H1 (cell line): Measurements from ENCODE around the gene TNS3. TPM values are rescaled to one million over a fixed set of nuclear protein-coding genes. Genes with fewer than 3 reads are reported as not detected.

Experiments
- CBX5 ChIP-seq: fragments of 300-800, 300-1000 bp; sonication (generic); IDR thresholded peaks from 2 replicates; pipeline ENCODE4 v1.7.1; 2016; ENCODE audit warnings: antibody characterized with exemption, low read length, low read depth
- EGR1 ChIP-seq: IDR thresholded peaks from 2 replicates; pipeline ENCODE4 v1.6.1; 2011; ENCODE audit warnings: low read depth, low read length, borderline replicate concordance
- FOSL1 ChIP-seq: IDR thresholded peaks from 2 replicates; pipeline ENCODE4 v1.6.1; 2011; ENCODE audit warnings: mild to moderate bottlenecking, low read depth, low read length, moderate library complexity; ENCODE audit not compliant: insufficient read depth
- HDAC6 ChIP-seq: IDR thresholded peaks from one replicate; pipeline ENCODE4 v1.7.1; 2012; ENCODE audit warnings: low read depth, mild to moderate bottlenecking, inconsistent platforms, low read length, moderate library complexity
- KDM4A ChIP-seq: IDR thresholded peaks from one replicate; pipeline ENCODE4 v1.7.1; 2012; ENCODE audit warnings: low read depth, mild to moderate bottlenecking, moderate library complexity, low read length, inconsistent platforms; ENCODE audit not compliant: severe bottlenecking
- KDM5A ChIP-seq: fragments of 200-600 bp; IDR thresholded peaks from 2 replicates; pipeline ENCODE4 v1.7.1; 2012; ENCODE audit warnings: mild to moderate bottlenecking, low read length, inconsistent platforms, mixed read lengths
- POLR2A ChIP-seq, 2 experiments: IDR thresholded peaks; 1 replicate in 1 of 2; 2 replicates in 1 of 2; pipeline ENCODE4 v1.6.1; 2011; ENCODE audit warnings: low read depth in 2 of 2, low read length in 2 of 2, mild to moderate bottlenecking in 2 of 2; ENCODE audit errors: control extremely low read depth in 1 of 2
- TAF1 ChIP-seq: IDR thresholded peaks from 2 replicates; pipeline ENCODE4 v1.6.1; 2011; ENCODE audit warnings: mild to moderate bottlenecking, low read depth, low read length
- polyA plus RNA-seq, 7 experiments: library from polyadenylated mRNA; depleted of rRNA in 3 of 7; stranded (reverse) in 5 of 7; unstranded in 2 of 7; fragments of >200 nt in 5 of 7; fragments of 200-250 nt in 2 of 7; gene quantifications; 1 replicate in 5 of 7; 2 replicates in 1 of 7; 4 replicates in 1 of 7; pipeline versions ENCODE4 v1.2.1 to v1.2.3, GENCODE V29; 2011 to 2013; ENCODE audit warnings: missing spikeins in 2 of 7, mixed read lengths in 2 of 7
- total RNA-seq: library from RNA; stranded (reverse); fragmentation: NEBNext Ultra II Directional; extraction: Animal tissue kit (Norgen Biotek cat#: 25700); gene quantifications from 2 replicates; pipeline ENCODE4 v1.2.1, GENCODE V29; 2021

TNS3 gene
- total and polyA plus RNA-seq, 2 of the 8 experiments (the other 6 are each of a cell fraction or from before 2014, with no cell fraction given) = 11.9 to 24.2 TPM

DNA sequence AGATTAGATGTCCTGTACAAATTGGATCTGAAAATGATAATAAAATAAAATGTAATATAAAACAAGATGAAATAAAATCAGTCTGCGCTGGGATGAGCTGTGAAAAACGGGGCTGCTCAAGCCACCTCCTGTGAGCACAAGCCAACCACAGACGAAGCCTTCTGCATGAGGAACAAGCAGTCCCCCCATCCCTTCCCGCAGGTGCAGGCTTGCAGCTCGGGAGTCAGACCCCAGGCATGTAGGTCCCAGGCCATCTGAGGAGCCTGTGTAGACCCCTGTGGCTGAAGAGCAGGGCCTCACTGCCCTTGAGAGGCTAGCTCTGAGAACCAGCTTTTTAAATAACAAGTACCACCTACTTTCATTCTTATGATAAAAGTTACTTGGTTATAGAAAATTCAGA, 123.4 kb downstream of the TNS3 start (continued):
- TF ChIP-seq KDM5A (no peak), EGR1 (no peak), KDM4A (no peak), CBX5 (no peak), HDAC6 (no peak), POLR2A (IDR thresholded peaks at IDR 0.05; ENCODE audit: control extremely low read depth in 1 of 2, low read depth in 2 of 2, low read length in 2 of 2) (no peak), FOSL1 (no peak), TAF1 (no peak)
